ENCODE results near the gene PTGDR2. TPM values are rescaled to one million over a fixed set of nuclear protein-coding genes. Genes with fewer than 3 reads are reported as not detected.

PTGDR2 gene
- total RNA-seq, 1 experiment from 2014 or later: 0.12 TPM

DNA sequence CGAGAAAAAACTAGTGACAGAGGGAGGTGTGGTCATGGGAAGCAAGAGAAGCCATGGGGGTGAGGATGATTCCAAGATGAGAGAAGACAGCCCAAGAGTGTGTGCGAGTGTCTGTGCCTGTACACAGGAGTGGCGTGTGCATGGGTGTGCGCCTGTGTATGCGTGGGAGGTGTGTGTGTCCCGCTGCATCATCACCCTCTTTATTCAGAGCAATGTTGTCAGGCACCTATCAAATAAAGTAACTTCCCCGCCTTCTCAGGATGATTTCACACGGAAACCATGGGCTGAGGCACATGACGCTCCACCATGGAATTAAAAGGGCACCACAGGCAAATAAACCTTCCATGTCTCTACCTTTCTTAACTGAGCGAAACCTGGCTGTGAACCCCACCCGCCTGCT lies 46.1 kb downstream of the PTGDR2 start:
- POLR2A ChIA-PET: no interaction called here
- RAD21 ChIA-PET (ENCODE audit: low non-redundant PET in 1 of 2, low total read pairs in 2 of 2, uncharacterized antibody in 2 of 2, unreplicated experiment in 2 of 2): no interaction called here

More for the DNA sequence above, 46.1 kb downstream of the PTGDR2 start:
- Histone ChIP-seq H2AFZ (ENCODE audit: low read depth, low read length, poor library complexity, severe bottlenecking) (no peak overlapping the region), H3K9me3 (ENCODE audit: control insufficient read depth in 1 of 2, insufficient read depth in 1 of 2, low read depth in 1 of 2, low read length in 2 of 2) (no peaks in the 10 kb centered on the region), H3K4me3 (replicated peaks in 1 of 2; ENCODE audit: low read depth in 1 of 2, low read length in 2 of 2) (no peak overlapping the region), H3K27me3 (ENCODE audit: insufficient read depth, low read length) (no peaks in the 10 kb centered on the region), H4K20me1 (ENCODE audit: insufficient read depth) (no peaks in the 10 kb centered on the region), H3K9me2 (ENCODE audit: insufficient read depth) (no peaks in the 10 kb centered on the region), H3K27ac (ENCODE audit: low read depth, low read length) (no peak overlapping the region), H3K4me1 (ENCODE audit: control insufficient read depth in 1 of 2, insufficient read depth in 2 of 2, low read length in 2 of 2) (no peaks in the 10 kb centered on the region), H3K4me2 (ENCODE audit: low read length) (no peak overlapping the region), H3K79me2 (ENCODE audit: insufficient read depth, low read length) (no peaks in the 10 kb centered on the region), H3K36me3 (ENCODE audit: control insufficient read depth in 1 of 2, insufficient read depth in 2 of 2, low read length in 2 of 2) (no peaks in the 10 kb centered on the region), H3K9ac (ENCODE audit: low read length) (no peak overlapping the region)
- TF ChIP-seq ZFX (IDR thresholded peaks at IDR 0.05) (no peak), ELF1 (IDR thresholded peaks at IDR 0.05; ENCODE audit: borderline replicate concordance, low read depth) (no peak), EGR1 (IDR thresholded peaks at IDR 0.05; ENCODE audit: low read depth) (no peak), EZH2 (IDR thresholded peaks at IDR 0.05) (no peak), FOSL1 (IDR thresholded peaks at IDR 0.05; ENCODE audit: low read depth) (no peak), CEBPB (IDR thresholded peaks at IDR 0.05; ENCODE audit: low read depth) (no peak), YY1 (IDR thresholded peaks at IDR 0.05; ENCODE audit: extremely low read depth, insufficient replicate concordance, low read depth, low read length) (no peak), SRF (IDR thresholded peaks at IDR 0.05; ENCODE audit: low read depth) (no peak), TCF7L2 (IDR thresholded peaks at IDR 0.05; ENCODE audit: borderline replicate concordance, extremely low read depth, insufficient read depth, insufficient read length) (no peak), CBX3 (IDR thresholded peaks at IDR 0.05; ENCODE audit: low read depth) (no peak), POLR2A (IDR thresholded peaks at IDR 0.05; ENCODE audit: borderline replicate concordance, extremely low read depth, insufficient read depth, insufficient read length) (no peak), ZNF274 (IDR thresholded peaks at IDR 0.05; ENCODE audit: low read depth, low read length) (no peak), EZH2phosphoT487 (IDR thresholded peaks at IDR 0.05; ENCODE audit: borderline replicate concordance) (no peak), RAD21 (IDR thresholded peaks at IDR 0.05; ENCODE audit: low read depth) (no peak), POLR2AphosphoS5 (IDR thresholded peaks at IDR 0.05; ENCODE audit: low read depth, low read length) (no peak)
- TF ChIP-seq, protein P1, sequence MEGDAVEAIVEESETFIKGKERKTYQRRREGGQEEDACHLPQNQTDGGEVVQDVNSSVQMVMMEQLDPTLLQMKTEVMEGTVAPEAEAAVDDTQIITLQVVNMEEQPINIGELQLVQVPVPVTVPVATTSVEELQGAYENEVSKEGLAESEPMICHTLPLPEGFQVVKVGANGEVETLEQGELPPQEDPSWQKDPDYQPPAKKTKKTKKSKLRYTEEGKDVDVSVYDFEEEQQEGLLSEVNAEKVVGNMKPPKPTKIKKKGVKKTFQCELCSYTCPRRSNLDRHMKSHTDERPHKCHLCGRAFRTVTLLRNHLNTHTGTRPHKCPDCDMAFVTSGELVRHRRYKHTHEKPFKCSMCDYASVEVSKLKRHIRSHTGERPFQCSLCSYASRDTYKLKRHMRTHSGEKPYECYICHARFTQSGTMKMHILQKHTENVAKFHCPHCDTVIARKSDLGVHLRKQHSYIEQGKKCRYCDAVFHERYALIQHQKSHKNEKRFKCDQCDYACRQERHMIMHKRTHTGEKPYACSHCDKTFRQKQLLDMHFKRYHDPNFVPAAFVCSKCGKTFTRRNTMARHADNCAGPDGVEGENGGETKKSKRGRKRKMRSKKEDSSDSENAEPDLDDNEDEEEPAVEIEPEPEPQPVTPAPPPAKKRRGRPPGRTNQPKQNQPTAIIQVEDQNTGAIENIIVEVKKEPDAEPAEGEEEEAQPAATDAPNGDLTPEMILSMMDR (IDR thresholded peaks at IDR 0.05 in 2 of 3, conservative IDR thresholded peaks at IDR 0.05 in 1 of 3; ENCODE audit: borderline replicate concordance in 1 of 3, insufficient read depth in 1 of 3, low read depth in 2 of 3, low read length in 2 of 3): no peak
- TF ChIP-seq, protein P2, sequence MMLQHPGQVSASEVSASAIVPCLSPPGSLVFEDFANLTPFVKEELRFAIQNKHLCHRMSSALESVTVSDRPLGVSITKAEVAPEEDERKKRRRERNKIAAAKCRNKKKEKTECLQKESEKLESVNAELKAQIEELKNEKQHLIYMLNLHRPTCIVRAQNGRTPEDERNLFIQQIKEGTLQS (IDR thresholded peaks at IDR 0.05): no peak
- TF ChIP-seq, protein P3, sequence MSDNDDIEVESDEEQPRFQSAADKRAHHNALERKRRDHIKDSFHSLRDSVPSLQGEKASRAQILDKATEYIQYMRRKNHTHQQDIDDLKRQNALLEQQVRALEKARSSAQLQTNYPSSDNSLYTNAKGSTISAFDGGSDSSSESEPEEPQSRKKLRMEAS (IDR thresholded peaks at IDR 0.05): no peak
- TF ChIP-seq, protein P4, sequence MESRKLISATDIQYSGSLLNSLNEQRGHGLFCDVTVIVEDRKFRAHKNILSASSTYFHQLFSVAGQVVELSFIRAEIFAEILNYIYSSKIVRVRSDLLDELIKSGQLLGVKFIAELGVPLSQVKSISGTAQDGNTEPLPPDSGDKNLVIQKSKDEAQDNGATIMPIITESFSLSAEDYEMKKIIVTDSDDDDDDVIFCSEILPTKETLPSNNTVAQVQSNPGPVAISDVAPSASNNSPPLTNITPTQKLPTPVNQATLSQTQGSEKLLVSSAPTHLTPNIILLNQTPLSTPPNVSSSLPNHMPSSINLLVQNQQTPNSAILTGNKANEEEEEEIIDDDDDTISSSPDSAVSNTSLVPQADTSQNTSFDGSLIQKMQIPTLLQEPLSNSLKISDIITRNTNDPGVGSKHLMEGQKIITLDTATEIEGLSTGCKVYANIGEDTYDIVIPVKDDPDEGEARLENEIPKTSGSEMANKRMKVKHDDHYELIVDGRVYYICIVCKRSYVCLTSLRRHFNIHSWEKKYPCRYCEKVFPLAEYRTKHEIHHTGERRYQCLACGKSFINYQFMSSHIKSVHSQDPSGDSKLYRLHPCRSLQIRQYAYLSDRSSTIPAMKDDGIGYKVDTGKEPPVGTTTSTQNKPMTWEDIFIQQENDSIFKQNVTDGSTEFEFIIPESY (IDR thresholded peaks at IDR 0.05; ENCODE audit: extremely low read depth, insufficient replicate concordance, low read length): no peak
- TF ChIP-seq, protein P5, sequence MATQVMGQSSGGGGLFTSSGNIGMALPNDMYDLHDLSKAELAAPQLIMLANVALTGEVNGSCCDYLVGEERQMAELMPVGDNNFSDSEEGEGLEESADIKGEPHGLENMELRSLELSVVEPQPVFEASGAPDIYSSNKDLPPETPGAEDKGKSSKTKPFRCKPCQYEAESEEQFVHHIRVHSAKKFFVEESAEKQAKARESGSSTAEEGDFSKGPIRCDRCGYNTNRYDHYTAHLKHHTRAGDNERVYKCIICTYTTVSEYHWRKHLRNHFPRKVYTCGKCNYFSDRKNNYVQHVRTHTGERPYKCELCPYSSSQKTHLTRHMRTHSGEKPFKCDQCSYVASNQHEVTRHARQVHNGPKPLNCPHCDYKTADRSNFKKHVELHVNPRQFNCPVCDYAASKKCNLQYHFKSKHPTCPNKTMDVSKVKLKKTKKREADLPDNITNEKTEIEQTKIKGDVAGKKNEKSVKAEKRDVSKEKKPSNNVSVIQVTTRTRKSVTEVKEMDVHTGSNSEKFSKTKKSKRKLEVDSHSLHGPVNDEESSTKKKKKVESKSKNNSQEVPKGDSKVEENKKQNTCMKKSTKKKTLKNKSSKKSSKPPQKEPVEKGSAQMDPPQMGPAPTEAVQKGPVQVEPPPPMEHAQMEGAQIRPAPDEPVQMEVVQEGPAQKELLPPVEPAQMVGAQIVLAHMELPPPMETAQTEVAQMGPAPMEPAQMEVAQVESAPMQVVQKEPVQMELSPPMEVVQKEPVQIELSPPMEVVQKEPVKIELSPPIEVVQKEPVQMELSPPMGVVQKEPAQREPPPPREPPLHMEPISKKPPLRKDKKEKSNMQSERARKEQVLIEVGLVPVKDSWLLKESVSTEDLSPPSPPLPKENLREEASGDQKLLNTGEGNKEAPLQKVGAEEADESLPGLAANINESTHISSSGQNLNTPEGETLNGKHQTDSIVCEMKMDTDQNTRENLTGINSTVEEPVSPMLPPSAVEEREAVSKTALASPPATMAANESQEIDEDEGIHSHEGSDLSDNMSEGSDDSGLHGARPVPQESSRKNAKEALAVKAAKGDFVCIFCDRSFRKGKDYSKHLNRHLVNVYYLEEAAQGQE (IDR thresholded peaks at IDR 0.05; ENCODE audit: low read depth): no peak
- no peak for ATAC-seq
- intact Hi-C loops (cut with micrococcal nuclease): no loop called here
- DNase-seq (ENCODE audit: low read depth, low spot score): no peak
- BruUV-seq (replicated peaks): no TSS peak
- CTCF ChIA-PET: no interaction called here

Measured in HCT116 (cell line).